Right lobe of liver (tissue), 4 donors: ENCODE results near the gene NPEPL1.

Experiments
- CTCF ChIP-seq, 4 donors: fragments of 200-600 bp in 3 of 4; fragments of 450-650 bp in 1 of 4; IDR thresholded peaks; one replicate each; pipeline versions ENCODE4 v1.5.1 to v1.8.0; 2016 to 2022; ENCODE audit warnings: antibody characterized with exemption in 4 of 4, mild to moderate bottlenecking in 2 of 4
- POLR2A ChIP-seq: fragments of 450-650 bp; IDR thresholded peaks from one replicate; pipeline ENCODE4 v1.6.1; 2017; ENCODE audit warnings: antibody characterized with exemption, mild to moderate bottlenecking
- donor health status: DM: no; HTN: no; CAD: no.
- donor health status: DM: no; HTN: no; CAD: no.
- donor health status: DM: no; HTN: yes; CAD: no.

DNA sequence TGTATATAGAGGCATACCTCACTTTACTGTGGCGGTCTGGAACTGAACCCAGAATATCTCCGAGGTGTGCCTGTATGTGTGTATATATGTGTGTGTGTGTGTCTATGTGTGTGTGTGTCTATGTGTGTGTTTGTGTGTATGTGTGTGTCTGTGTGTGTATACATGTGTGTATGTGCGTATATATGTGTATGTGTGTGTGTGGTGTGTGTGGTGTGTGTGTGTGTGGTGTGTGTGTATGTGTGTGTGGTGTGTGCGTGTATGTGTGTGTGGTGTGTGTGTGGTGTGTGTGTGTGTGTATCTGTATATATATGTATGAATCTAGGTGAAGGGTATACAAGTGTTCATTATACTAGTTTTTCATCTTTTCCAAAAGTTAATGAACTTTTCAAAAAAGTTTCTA, 4.2 kb upstream of the NPEPL1 start:
- TF ChIP-seq CTCF (IDR thresholded peaks at IDR 0.05) = no peak
- no peak for TF ChIP-seq POLR2A
